IMR-90 (cell line): ENCODE results near the gene BIRC5. TPM values are rescaled to one million over a fixed set of nuclear protein-coding genes. Genes with fewer than 3 reads are reported as not detected.
A peak's percentile ranks its signal among the peaks of the same experiment; 100 is the strongest.

Experiments used
- ATAC-seq: fragments of 200-7000 bp; cut with Tn5 transposase; 2 replicates; pipeline ENCODE4 v1.9.1; 2020; ENCODE audit warnings: low read depth, mild to moderate bottlenecking, moderate library complexity
- BruUV-seq: library from RNA; stranded (reverse); fragments of 400-500 nt; replicated peaks from 2 replicates; lab custom pipeline; 2021; lab: Mats Ljungman, UMichigan
- CTCF ChIA-PET: fragments of 300-600 bp; formaldehyde crosslinking; extraction: SDS; loops from one replicate; lab custom pipeline; 2021; ENCODE audit warnings: antibody characterized with exemption; lab: Yijun Ruan, JAX
- POLR2A ChIA-PET: fragments of 300-600 bp; sonication (Branson Sonifier 250); formaldehyde crosslinking; loops from one replicate; lab custom pipeline; 2022; ENCODE audit warnings: antibody characterized with exemption; ENCODE audit not compliant: unreplicated experiment; lab: Charles Lee
- DNase-seq: peaks from one replicate; pipeline ENCODE4 v3.0.0; 2013
- H2AFZ ChIP-seq: replicated peaks from 2 replicates; pipeline ENCODE3; 2013; ENCODE audit warnings: low read length, mild to moderate bottlenecking; ENCODE audit not compliant: poor library complexity
- H2AK5ac ChIP-seq: 2 replicates; pipeline ENCODE4 v1.6.1; 2013; ENCODE audit warnings: low read depth, low read length, inconsistent platforms
- H2AK9ac ChIP-seq: replicated peaks from 2 replicates; pipeline ENCODE3; 2013; ENCODE audit warnings: mild to moderate bottlenecking, low read depth, low read length, moderate library complexity; ENCODE audit not compliant: poor library complexity
- H2BK120ac ChIP-seq: 2 replicates; pipeline ENCODE4 v1.6.1; 2013; ENCODE audit warnings: low read depth, low read length, inconsistent platforms
- H2BK15ac ChIP-seq: 3 replicates; pipeline ENCODE4 v1.6.1; 2013; ENCODE audit warnings: low read depth, low read length, inconsistent platforms
- H2BK20ac ChIP-seq: 2 replicates; pipeline ENCODE4 v1.6.1; 2013; ENCODE audit warnings: low read depth, mild to moderate bottlenecking, inconsistent platforms, low read length, moderate library complexity
- H2BK5ac ChIP-seq: 2 replicates; pipeline ENCODE4 v1.6.1; 2013; ENCODE audit warnings: mild to moderate bottlenecking, low read depth, low read length, inconsistent platforms; ENCODE audit not compliant: poor library complexity, severe bottlenecking
- H3K14ac ChIP-seq: replicated peaks from 2 replicates; pipeline ENCODE4 v1.6.1; 2013; ENCODE audit warnings: low read depth, low read length, inconsistent platforms
- H3K18ac ChIP-seq: 2 replicates; pipeline ENCODE4 v1.6.1; 2013; ENCODE audit warnings: low read depth, low read length, control low read depth
- H3K23ac ChIP-seq: 2 replicates; pipeline ENCODE4 v1.6.1; 2013; ENCODE audit warnings: low read depth, low read length, inconsistent platforms
- H3K27ac ChIP-seq: 2 replicates; pipeline ENCODE4 v1.5.1; 2013; ENCODE audit warnings: mild to moderate bottlenecking, control low read depth, low read length; ENCODE audit not compliant: insufficient read depth
- H3K27me3 ChIP-seq: 2 replicates; pipeline ENCODE4 v1.6.1; 2013; ENCODE audit warnings: low read length; ENCODE audit not compliant: control insufficient read depth, insufficient read depth
- H3K36me3 ChIP-seq: 2 replicates; pipeline ENCODE4 v1.6.1; 2013; ENCODE audit warnings: low read length, mixed read lengths; ENCODE audit not compliant: control insufficient read depth, insufficient read depth
- H3K4ac ChIP-seq: 2 replicates; pipeline ENCODE4 v1.6.1; 2013; ENCODE audit warnings: low read depth, low read length, inconsistent platforms
- H3K4me1 ChIP-seq: 2 replicates; pipeline ENCODE4 v1.6.1; 2013; ENCODE audit warnings: low read length, mixed read lengths; ENCODE audit not compliant: control insufficient read depth, insufficient read depth
- H3K4me2 ChIP-seq: 2 replicates; pipeline ENCODE4 v1.6.1; 2013; ENCODE audit warnings: low read depth, mild to moderate bottlenecking, control low read depth, low read length, moderate library complexity
- H3K4me3 ChIP-seq: 2 replicates; pipeline ENCODE4 v1.5.1; 2013; ENCODE audit warnings: low read depth, mild to moderate bottlenecking, control low read depth, low read length, moderate library complexity; ENCODE audit not compliant: insufficient read depth
- H3K56ac ChIP-seq: 2 replicates; pipeline ENCODE4 v1.6.1; 2013; ENCODE audit warnings: low read length, inconsistent platforms; ENCODE audit not compliant: insufficient read depth; ENCODE audit errors: extremely low read depth
- H3K79me1 ChIP-seq, 2 experiments: 2 replicates each; pipeline ENCODE4 v1.6.1; 2013; ENCODE audit warnings: low read length in 2 of 2, inconsistent platforms in 1 of 2, low read depth in 1 of 2
- H3K9ac ChIP-seq: 2 replicates; pipeline ENCODE4 v1.6.1; 2013; ENCODE audit warnings: low read depth, low read length, control low read depth
- H3K9me1 ChIP-seq: 2 replicates; pipeline ENCODE4 v1.6.1; 2013; ENCODE audit warnings: low read length, inconsistent platforms; ENCODE audit not compliant: insufficient read depth
- H3K9me3 ChIP-seq: 2 replicates; pipeline ENCODE4 v1.6.1; 2013; ENCODE audit warnings: low read length; ENCODE audit not compliant: control insufficient read depth, insufficient read depth
- H4K20me1 ChIP-seq: 2 replicates; pipeline ENCODE4 v1.6.1; 2013; ENCODE audit warnings: low read length, inconsistent platforms; ENCODE audit not compliant: insufficient read depth
- H4K5ac ChIP-seq: 2 replicates; pipeline ENCODE4 v1.6.1; 2013; ENCODE audit warnings: mild to moderate bottlenecking, low read depth, low read length, control low read depth
- H4K8ac ChIP-seq, 2 experiments: 2 replicates each; pipeline ENCODE4 v1.6.1; 2013; ENCODE audit warnings: low read depth in 2 of 2, low read length in 2 of 2, control low read depth in 1 of 2, inconsistent platforms in 1 of 2
- H4K91ac ChIP-seq: 2 replicates; pipeline ENCODE4 v1.6.1; 2013; ENCODE audit warnings: low read depth, low read length, inconsistent platforms; ENCODE audit not compliant: insufficient read depth
- BHLHE40 ChIP-seq: fragments of 150-350 bp; IDR thresholded peaks from 2 replicates; pipeline ENCODE4 v1.6.1; 2016; ENCODE audit warnings: mild to moderate bottlenecking, low read depth, low read length
- CEBPB ChIP-seq: IDR thresholded peaks from 2 replicates; pipeline ENCODE4 v1.6.1; 2012; ENCODE audit warnings: low read depth, low read length, improper control_type of control experiment
- CHD1 ChIP-seq: IDR thresholded peaks from 2 replicates; pipeline ENCODE4 v1.6.1; 2012; ENCODE audit warnings: low read depth, low read length, improper control_type of control experiment
- MXI1 ChIP-seq: IDR thresholded peaks from 2 replicates; pipeline ENCODE4 v1.6.1; 2012; ENCODE audit warnings: low read depth, mild to moderate bottlenecking, low read length, moderate library complexity, borderline replicate concordance
- NFE2L2 ChIP-seq: fragments of 150-350 bp; IDR thresholded peaks from 2 replicates; pipeline ENCODE4 v1.6.1; 2016; ENCODE audit warnings: low read depth, mild to moderate bottlenecking, low read length
- RFX5 ChIP-seq: IDR thresholded peaks from 2 replicates; pipeline ENCODE4 v1.8.0; 2012; ENCODE audit warnings: low read depth, mild to moderate bottlenecking, low read length, moderate library complexity
- SMC3 ChIP-seq: fragments of 150-350 bp; IDR thresholded peaks from 2 replicates; pipeline ENCODE4 v1.6.1; 2016; ENCODE audit warnings: low read depth, mild to moderate bottlenecking, antibody characterized with exemption, low read length, moderate library complexity
- WGBS, 2 experiments: methylation state at CpG; one replicate each; pipeline versions ENCODE4 v1.1.5 to v1.1.7; 2013; ENCODE audit warnings: missing lambda C conversion rate in 2 of 2; ENCODE audit not compliant: insufficient read length in 1 of 2; ENCODE audit errors: extremely low coverage in 2 of 2; 5-methylcytosine and 5-hydroxymethylcytosine counted together
- dilution Hi-C: fragments of 300-500 bp; cut with HindIII; formaldehyde crosslinking; loops from one replicate; pipeline ENCODE4 v1.14.3; 2018; ENCODE audit warnings: low sequenced_read_pairs; ENCODE audit not compliant: unreplicated experiment
- in situ Hi-C: fragments of 300-500 bp; cut with MboI; formaldehyde crosslinking; loops from 3 replicates; pipeline ENCODE4 v1.14.3; 2019; ENCODE audit warnings: low sequenced_read_pairs, inconsistent platforms, mixed read lengths
- intact Hi-C: fragments of 100-400 bp; cut with micrococcal nuclease; formaldehyde crosslinking; loops from 2 replicates; pipeline ENCODE4 v1.10.0; 2022
- polyA plus RNA-seq, 3 experiments: library from polyadenylated mRNA; depleted of rRNA; stranded (reverse); fragments of >200 nt; gene quantifications; 2 replicates each; pipeline ENCODE4 v1.2.3, GENCODE V29; 2012; ENCODE audit warnings: low replicate concordance in 1 of 3
- total RNA-seq: library from RNA; depleted of rRNA; stranded (reverse); fragments of >200 nt; gene quantifications from 2 replicates; pipeline ENCODE4 v1.2.3, GENCODE V29; 2012
- TF ChIP-seq, protein P1 (sequence below): fragments of 150-350 bp; IDR thresholded peaks from 2 replicates; pipeline ENCODE4 v1.6.1; 2016; ENCODE audit warnings: low read depth, mild to moderate bottlenecking, low read length, moderate library complexity, borderline replicate concordance
- TF ChIP-seq, protein P2 (sequence below): conservative IDR thresholded peaks from 2 replicates; pipeline ENCODE4 v1.5.1; 2012; ENCODE audit warnings: mild to moderate bottlenecking, low read depth, low read length, improper control_type of control experiment
- TF ChIP-seq, protein P3 (sequence below): fragments of 150-350 bp; IDR thresholded peaks from 2 replicates; pipeline ENCODE4 v1.6.1; 2017; ENCODE audit warnings: mild to moderate bottlenecking, antibody characterized with exemption, low read length, low read depth

BIRC5 gene
- total and polyA plus RNA-seq, 2 of the 4 experiments (the other 2 are of a cell fraction), result 16.6 to 52.7 TPM

DNA sequence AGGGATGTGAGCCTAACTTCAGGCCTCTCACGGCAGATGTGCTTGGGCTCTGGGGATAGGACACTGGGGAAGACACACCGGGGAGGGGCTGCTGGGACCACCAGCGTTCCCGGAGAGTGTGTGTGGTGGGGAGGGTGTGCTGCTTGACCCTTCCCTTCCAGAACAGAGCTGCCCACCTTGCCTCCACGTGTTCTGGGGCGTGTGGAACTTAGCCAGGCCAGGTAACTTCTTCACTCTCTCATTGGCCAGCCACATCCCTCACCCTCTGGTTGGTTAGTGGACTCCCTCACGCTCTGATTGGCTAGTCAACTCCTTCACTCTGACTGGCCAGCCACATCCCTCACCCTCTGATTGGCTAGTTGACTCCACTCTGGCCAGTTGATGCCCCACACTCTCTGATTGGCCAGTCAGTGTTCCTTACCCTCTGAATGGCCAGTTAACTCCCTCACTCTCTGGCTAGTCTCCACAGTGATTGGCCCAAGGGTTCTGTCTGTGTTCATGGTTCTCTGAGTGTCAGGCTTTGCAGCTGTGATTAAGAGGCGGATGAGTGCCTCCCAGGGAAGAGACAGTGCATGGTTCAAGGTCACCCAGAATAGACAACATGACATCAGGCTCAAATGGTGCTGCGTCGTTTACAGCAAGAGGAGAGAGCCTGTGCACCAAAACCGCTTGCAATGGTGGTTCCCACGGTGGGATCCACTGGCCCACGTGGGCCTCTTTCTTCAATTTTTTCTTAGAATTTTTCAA, 27.4 kb downstream of the BIRC5 start (continued):
- no peak for TF ChIP-seq SMC3

DNA sequence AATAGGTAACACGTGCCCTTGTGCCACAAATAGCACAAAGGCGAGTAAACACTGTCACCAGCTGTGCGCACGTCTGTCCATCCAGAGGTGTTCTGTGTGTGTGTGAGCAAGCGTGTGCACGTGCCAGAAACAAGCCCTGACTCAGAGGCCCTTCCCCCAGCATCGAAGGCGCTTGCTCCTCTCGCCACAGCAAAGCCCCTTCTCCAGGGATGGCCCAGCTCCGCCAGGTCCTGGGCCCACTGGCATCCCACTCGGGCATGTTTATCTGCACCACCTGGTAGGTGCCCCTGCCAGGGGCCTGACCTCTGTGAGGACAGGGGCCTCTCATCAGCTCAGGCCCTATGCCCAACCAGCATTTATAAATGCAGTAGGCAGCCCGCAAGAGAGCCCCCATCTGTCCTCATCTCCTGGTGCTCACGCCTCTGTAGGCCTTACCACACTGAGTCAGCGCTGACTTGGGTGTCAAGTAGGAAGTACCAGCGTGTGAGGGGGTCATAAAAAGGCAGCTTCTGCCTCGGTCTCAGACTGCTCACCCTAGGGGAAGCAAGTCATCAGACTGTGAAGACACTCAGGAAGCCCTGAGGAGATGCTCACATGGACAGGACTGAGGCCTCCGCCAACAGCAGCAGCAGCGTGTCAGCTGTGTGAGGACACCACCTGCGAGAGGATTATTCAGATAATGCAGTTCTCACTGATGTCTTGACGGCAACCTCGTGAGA, 28.1 kb downstream of the BIRC5 start:
- Histone ChIP-seq H3K36me3 (no peaks in the 10 kb centered on the region), H3K9ac (no peak overlapping the region), H3K14ac (no peak overlapping the region), H3K56ac (no peak overlapping the region), H2AFZ (no peak overlapping the region), H3K27ac (no peak overlapping the region), H4K91ac (no peak overlapping the region), H4K20me1 (no peaks in the 10 kb centered on the region), H2AK5ac (no peak overlapping the region), H2BK5ac (no peak overlapping the region), H2BK20ac (no peak overlapping the region), H4K5ac (no peak overlapping the region), H2BK120ac (no peak overlapping the region), H3K4ac (no peak overlapping the region), H3K27me3 (peaks cover 18% of the 10 kb centered on the region), H3K4me2 (no peak overlapping the region), H2BK15ac (no peak overlapping the region), H3K18ac (no peak overlapping the region), H3K4me3 (no peak overlapping the region), H2AK9ac (no peak overlapping the region), H3K4me1 (peaks cover 2% of the 10 kb centered on the region; the same call in 1 of the 2 replicates), H3K23ac (no peak overlapping the region), H4K8ac (no peak overlapping the region), H3K79me1 (no peaks in the 10 kb centered on the region), H3K9me1 (no peaks in the 10 kb centered on the region), H3K9me3 (no peaks in the 10 kb centered on the region)
- dilution Hi-C loops (no loop called here), intact Hi-C loops (no loop called here), in situ Hi-C loops (loop anchor here (10.0 kb wide), 1 partner anchor 127 kb away; no protein-coding TSS in a partner anchor)
- ATAC-seq (no peak), DNase-seq (peak; percentile 19)
- BruUV-seq, result no TSS peak
- ChIA-PET CTCF (interaction anchor here (0.8 kb wide), 1 partner anchor 13 kb away, joined by 3 read pairs; no protein-coding TSS in a partner anchor), POLR2A (no interaction called here)
- 72% methylated on average over 3 of the region's 21 CpGs; no CpG with 5 or more reads in 1 of the 2 experiments for WGBS, 2 experiments
- TF ChIP-seq SMC3 (no peak), CEBPB (no peak), NFE2L2 (no peak), RFX5 (no peak), MXI1 (no peak), BHLHE40 (no peak), CHD1 (no peak)
- TF ChIP-seq, protein P1, sequence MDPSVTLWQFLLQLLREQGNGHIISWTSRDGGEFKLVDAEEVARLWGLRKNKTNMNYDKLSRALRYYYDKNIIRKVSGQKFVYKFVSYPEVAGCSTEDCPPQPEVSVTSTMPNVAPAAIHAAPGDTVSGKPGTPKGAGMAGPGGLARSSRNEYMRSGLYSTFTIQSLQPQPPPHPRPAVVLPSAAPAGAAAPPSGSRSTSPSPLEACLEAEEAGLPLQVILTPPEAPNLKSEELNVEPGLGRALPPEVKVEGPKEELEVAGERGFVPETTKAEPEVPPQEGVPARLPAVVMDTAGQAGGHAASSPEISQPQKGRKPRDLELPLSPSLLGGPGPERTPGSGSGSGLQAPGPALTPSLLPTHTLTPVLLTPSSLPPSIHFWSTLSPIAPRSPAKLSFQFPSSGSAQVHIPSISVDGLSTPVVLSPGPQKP, result no peak
- TF ChIP-seq, protein P2, sequence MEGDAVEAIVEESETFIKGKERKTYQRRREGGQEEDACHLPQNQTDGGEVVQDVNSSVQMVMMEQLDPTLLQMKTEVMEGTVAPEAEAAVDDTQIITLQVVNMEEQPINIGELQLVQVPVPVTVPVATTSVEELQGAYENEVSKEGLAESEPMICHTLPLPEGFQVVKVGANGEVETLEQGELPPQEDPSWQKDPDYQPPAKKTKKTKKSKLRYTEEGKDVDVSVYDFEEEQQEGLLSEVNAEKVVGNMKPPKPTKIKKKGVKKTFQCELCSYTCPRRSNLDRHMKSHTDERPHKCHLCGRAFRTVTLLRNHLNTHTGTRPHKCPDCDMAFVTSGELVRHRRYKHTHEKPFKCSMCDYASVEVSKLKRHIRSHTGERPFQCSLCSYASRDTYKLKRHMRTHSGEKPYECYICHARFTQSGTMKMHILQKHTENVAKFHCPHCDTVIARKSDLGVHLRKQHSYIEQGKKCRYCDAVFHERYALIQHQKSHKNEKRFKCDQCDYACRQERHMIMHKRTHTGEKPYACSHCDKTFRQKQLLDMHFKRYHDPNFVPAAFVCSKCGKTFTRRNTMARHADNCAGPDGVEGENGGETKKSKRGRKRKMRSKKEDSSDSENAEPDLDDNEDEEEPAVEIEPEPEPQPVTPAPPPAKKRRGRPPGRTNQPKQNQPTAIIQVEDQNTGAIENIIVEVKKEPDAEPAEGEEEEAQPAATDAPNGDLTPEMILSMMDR, result no peak
- TF ChIP-seq, protein P3, sequence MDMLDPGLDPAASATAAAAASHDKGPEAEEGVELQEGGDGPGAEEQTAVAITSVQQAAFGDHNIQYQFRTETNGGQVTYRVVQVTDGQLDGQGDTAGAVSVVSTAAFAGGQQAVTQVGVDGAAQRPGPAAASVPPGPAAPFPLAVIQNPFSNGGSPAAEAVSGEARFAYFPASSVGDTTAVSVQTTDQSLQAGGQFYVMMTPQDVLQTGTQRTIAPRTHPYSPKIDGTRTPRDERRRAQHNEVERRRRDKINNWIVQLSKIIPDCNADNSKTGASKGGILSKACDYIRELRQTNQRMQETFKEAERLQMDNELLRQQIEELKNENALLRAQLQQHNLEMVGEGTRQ, result no peak
